GM23248 (cell line): ENCODE measurements around the gene AMDHD1. TPM values are rescaled to one million over a fixed set of nuclear protein-coding genes. Genes with fewer than 3 reads are reported as not detected.

Source experiments
- DNase-seq: peaks from one replicate; pipeline ENCODE4 v3.0.0-alpha.2; 2015
- H2AFZ ChIP-seq: fragments of 200-600 bp; sonication (generic); 2 replicates; pipeline ENCODE4 v1.6.1; 2016; ENCODE audit warnings: antibody characterized with exemption
- H3F3A ChIP-seq: fragments of 200-600 bp; sonication (generic); 2 replicates; pipeline ENCODE4 v1.6.1; 2016; ENCODE audit warnings: mild to moderate bottlenecking, antibody characterized with exemption, mixed run types; ENCODE audit not compliant: insufficient read depth
- H3K27ac ChIP-seq: fragments of 200-600 bp; sonication (generic); 2 replicates; pipeline ENCODE4 v1.5.1; 2016; ENCODE audit warnings: mild to moderate bottlenecking
- H3K27me3 ChIP-seq: fragments of 200-600 bp; sonication (generic); replicated peaks from 2 replicates; pipeline ENCODE4 v1.6.1; 2016; ENCODE audit warnings: mild to moderate bottlenecking; ENCODE audit not compliant: insufficient read depth
- H3K36me3 ChIP-seq: fragments of 200-600 bp; sonication (generic); 2 replicates; pipeline ENCODE4 v1.6.1; 2016; ENCODE audit warnings: low read depth, mild to moderate bottlenecking
- H3K4me1 ChIP-seq: fragments of 200-600 bp; sonication (generic); 2 replicates; pipeline ENCODE4 v1.6.1; 2016; ENCODE audit warnings: mild to moderate bottlenecking; ENCODE audit not compliant: insufficient read depth
- H3K4me2 ChIP-seq: fragments of 200-600 bp; sonication (generic); one replicate; pipeline ENCODE4 v1.6.1; 2016; ENCODE audit warnings: mild to moderate bottlenecking; ENCODE audit not compliant: unreplicated experiment
- H3K4me3 ChIP-seq: fragments of 200-600 bp; sonication (generic); 2 replicates; pipeline ENCODE4 v1.5.1; 2016; ENCODE audit warnings: mild to moderate bottlenecking
- H3K79me2 ChIP-seq: fragments of 200-600 bp; sonication (generic); 2 replicates; pipeline ENCODE4 v1.6.1; 2016; ENCODE audit warnings: mild to moderate bottlenecking; ENCODE audit not compliant: insufficient read depth
- H3K9ac ChIP-seq: fragments of 200-600 bp; sonication (generic); 2 replicates; pipeline ENCODE4 v1.6.1; 2016; ENCODE audit warnings: mild to moderate bottlenecking
- H3K9me2 ChIP-seq: fragments of 200-600 bp; sonication (generic); 2 replicates; pipeline ENCODE4 v1.6.1; 2016; ENCODE audit warnings: mixed run types, mild to moderate bottlenecking, moderate library complexity; ENCODE audit not compliant: insufficient read depth
- H3K9me3 ChIP-seq: fragments of 200-600 bp; sonication (generic); one replicate; pipeline ENCODE4 v1.6.1; 2017; ENCODE audit warnings: low read depth
- H4K20me1 ChIP-seq: fragments of 200-600 bp; sonication (generic); 2 replicates; pipeline ENCODE4 v1.6.0; 2016; ENCODE audit not compliant: insufficient read depth
- EZH2 ChIP-seq: fragments of 200-600 bp; sonication (generic); IDR thresholded peaks from 2 replicates; pipeline ENCODE4 v1.6.1; 2018; ENCODE audit warnings: antibody characterized with exemption, mild to moderate bottlenecking; ENCODE audit not compliant: insufficient read depth, poor library complexity, severe bottlenecking
- EZH2phosphoT487 ChIP-seq: fragments of 200-600 bp; sonication (generic); IDR thresholded peaks from 2 replicates; pipeline ENCODE4 v1.6.1; 2018; ENCODE audit warnings: antibody characterized with exemption, moderate library complexity, mild to moderate bottlenecking, low read depth; ENCODE audit not compliant: insufficient read depth
- WGBS, 2 experiments: methylation state at CpG; one replicate each; pipeline ENCODE4 v1.1.6; 2015 to 2017; ENCODE audit warnings: low lambda C conversion rate in 2 of 2, low coverage in 1 of 2; ENCODE audit errors: missing lambda C conversion rate in 2 of 2; 5-methylcytosine and 5-hydroxymethylcytosine counted together
- in situ Hi-C: fragments of 300-500 bp; cut with MboI; formaldehyde crosslinking; loops from 2 replicates; pipeline ENCODE4 v1.15.0; 2020
- polyA plus RNA-seq: library from polyadenylated mRNA; unstranded; fragments of >200 nt; fragmentation: Nextera tagmentation; extraction: Ambion mirVana; gene quantifications from 2 replicates; pipeline ENCODE4 v1.2.1, GENCODE V29; 2016
- total RNA-seq: library from RNA; depleted of rRNA; stranded (reverse); fragments of >200 nt; shearing (Covaris generic); gene quantifications from 2 replicates; pipeline ENCODE4 v1.2.3, GENCODE V29; 2014

AMDHD1 gene
- total and polyA plus RNA-seq, 2 experiments from 2014 or later, result 0.38 to 1.1 TPM

GRCh38 chr12:95989504-95990123 lies 46.5 kb downstream of the AMDHD1 start:
- Histone ChIP-seq H3K4me1 (no peaks in the 10 kb centered on the region), H3K36me3 (no peaks in the 10 kb centered on the region), H3K4me3 (no peak overlapping the region), H2AFZ (no peak overlapping the region), H4K20me1 (no peaks in the 10 kb centered on the region), H3K9me2 (no peaks in the 10 kb centered on the region), H3K9me3 (no peaks in the 10 kb centered on the region), H3K79me2 (no peaks in the 10 kb centered on the region), H3F3A (no peaks in the 10 kb centered on the region), H3K9ac (no peak overlapping the region), H3K27ac (no peak overlapping the region), H3K27me3 (peaks cover 9% of the 10 kb centered on the region; the same call in 1 of the 2 replicates), H3K4me2 (no peak overlapping the region)
- in situ Hi-C loops, result loop anchor here (25.0 kb wide), 1 partner anchor 377 kb away; no protein-coding TSS in a partner anchor
- WGBS, 2 experiments, result 28 to 29% methylated on average over 4 of the region's 4 CpGs
- no peak for DNase-seq
- no peak for TF ChIP-seq EZH2
- TF ChIP-seq EZH2phosphoT487, result no peak

- H3K4me3 ChIP-seq, result no peak overlapping the region
Measured at GRCh38 chr12:95990136-95990535, 47.0 kb downstream of the AMDHD1 start.

GRCh38 chr12:95993907-95994306 lies 50.8 kb downstream of the AMDHD1 start:
- H3F3A ChIP-seq, result no peaks in the 10 kb centered on the region
- no peaks in the 10 kb centered on the region for H3K9me2 ChIP-seq
- H3K9me3 ChIP-seq, result no peaks in the 10 kb centered on the region
- 0 out of 2 replicates have a peak, but pooled peaks cover 9% of the 10 kb centered on the region for H3K27me3 ChIP-seq
- no peak overlapping the region for H3K4me2 ChIP-seq
- H2AFZ ChIP-seq, result no peak overlapping the region
- no peak overlapping the region for H3K4me3 ChIP-seq
- WGBS, 2 experiments, result 83 to 86% methylated on average over 7 of the region's 7 CpGs
- no peak overlapping the region for H3K27ac ChIP-seq
- in situ Hi-C loops, result loop anchor here (25.0 kb wide), 1 partner anchor 382 kb away; no protein-coding TSS in a partner anchor
- DNase-seq, result no peak
- no peaks in the 10 kb centered on the region for H3K79me2 ChIP-seq
- no peak overlapping the region for H3K9ac ChIP-seq
- H3K36me3 ChIP-seq, result no peaks in the 10 kb centered on the region
- TF ChIP-seq EZH2phosphoT487 (no peak), EZH2 (no peak)
- no peaks in the 10 kb centered on the region for H3K4me1 ChIP-seq
- H4K20me1 ChIP-seq, result no peaks in the 10 kb centered on the region

More at GRCh38 chr12:95990136-95990535, 47.0 kb downstream of the AMDHD1 start:
- 68 to 69% methylated on average over 7 of the region's 7 CpGs for WGBS, 2 experiments
- no peaks in the 10 kb centered on the region for H3K4me1 ChIP-seq
- no peak overlapping the region for H2AFZ ChIP-seq
- no peaks in the 10 kb centered on the region for H3K9me2 ChIP-seq
- TF ChIP-seq EZH2, result no peak
- TF ChIP-seq EZH2phosphoT487, result no peak
- no peaks in the 10 kb centered on the region for H3K9me3 ChIP-seq
- no peaks in the 10 kb centered on the region for H4K20me1 ChIP-seq
- no peaks in the 10 kb centered on the region for H3K79me2 ChIP-seq
- H3K9ac ChIP-seq, result no peak overlapping the region
- no peaks in the 10 kb centered on the region for H3K36me3 ChIP-seq
- no peak overlapping the region for H3K27ac ChIP-seq
- in situ Hi-C loops, result loop anchor here (25.0 kb wide), 1 partner anchor 378 kb away; no protein-coding TSS in a partner anchor
- H3F3A ChIP-seq, result no peaks in the 10 kb centered on the region
- DNase-seq, result no peak
- H3K4me2 ChIP-seq, result no peak overlapping the region
- peaks cover 9% of the 10 kb centered on the region; the same call in 1 of the 2 replicates for H3K27me3 ChIP-seq

GRCh38 chr12:95994476-95994875 lies 51.3 kb downstream of the AMDHD1 start:
- Histone ChIP-seq H3K4me1 (no peaks in the 10 kb centered on the region), H3K27me3 (0 out of 2 replicates have a peak, but pooled peaks cover 8% of the 10 kb centered on the region), H3K9me3 (no peaks in the 10 kb centered on the region), H3F3A (no peaks in the 10 kb centered on the region), H3K4me2 (no peak overlapping the region), H3K9ac (no peak overlapping the region), H4K20me1 (no peaks in the 10 kb centered on the region), H3K79me2 (no peaks in the 10 kb centered on the region), H3K27ac (no peak overlapping the region), H3K4me3 (no peak overlapping the region), H3K9me2 (no peaks in the 10 kb centered on the region), H2AFZ (no peak overlapping the region), H3K36me3 (no peaks in the 10 kb centered on the region)
- 64 to 67% methylated on average over 5 of the region's 5 CpGs for WGBS, 2 experiments
- in situ Hi-C loops, result loop anchor here (25.0 kb wide), 1 partner anchor 382 kb away; no protein-coding TSS in a partner anchor
- TF ChIP-seq EZH2phosphoT487 (no peak), EZH2 (no peak)
- DNase-seq, result no peak
